GM18868 (cell line): ENCODE measurements around the gene COX6A1.
"Not testable (repeated sequence)": the region's sequence is repeated elsewhere in the genome, so short reads cannot be mapped to it uniquely, and the experiment has no call there.

Experiments used
- ATAC-seq: cut with Tn5 transposase; IDR thresholded peaks from one replicate; pipeline ENCODE4 v1.9.1; 2021; ENCODE audit warnings: mild to moderate bottlenecking, moderate library complexity; ENCODE audit not compliant: unreplicated experiment

The COX6A1 gene

GRCh38 chr12:120466560-120467315 is 28.8 kb downstream of the COX6A1 start:
- ATAC-seq, result no peak

DNA sequence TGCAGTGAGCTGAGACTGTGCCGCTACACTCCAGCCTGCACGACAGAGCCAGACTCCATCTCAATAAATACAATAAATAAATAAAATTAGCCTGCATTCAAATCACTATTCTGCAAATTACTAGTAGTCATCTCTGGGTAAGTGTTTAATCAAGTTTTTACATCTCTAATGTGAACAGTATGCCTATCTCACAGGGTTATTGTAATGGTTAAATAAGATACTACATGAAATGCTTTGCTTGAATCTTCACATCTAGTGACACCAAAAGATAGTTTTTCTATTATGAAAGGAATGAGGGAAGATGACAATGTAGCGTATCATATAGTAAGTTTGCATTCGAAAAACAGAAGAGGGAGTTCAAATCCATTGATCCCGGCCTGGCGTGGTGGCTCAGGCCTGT is 29.5 kb downstream of the COX6A1 start:
- ATAC-seq, result no peak

- no peak for ATAC-seq
Observed at GRCh38 chr12:120468325-120468820, 30.5 kb downstream of the COX6A1 start.

GRCh38 chr12:120468821-120469449 is 31.0 kb downstream of the COX6A1 start:
- ATAC-seq, result peak; percentile 24

DNA sequence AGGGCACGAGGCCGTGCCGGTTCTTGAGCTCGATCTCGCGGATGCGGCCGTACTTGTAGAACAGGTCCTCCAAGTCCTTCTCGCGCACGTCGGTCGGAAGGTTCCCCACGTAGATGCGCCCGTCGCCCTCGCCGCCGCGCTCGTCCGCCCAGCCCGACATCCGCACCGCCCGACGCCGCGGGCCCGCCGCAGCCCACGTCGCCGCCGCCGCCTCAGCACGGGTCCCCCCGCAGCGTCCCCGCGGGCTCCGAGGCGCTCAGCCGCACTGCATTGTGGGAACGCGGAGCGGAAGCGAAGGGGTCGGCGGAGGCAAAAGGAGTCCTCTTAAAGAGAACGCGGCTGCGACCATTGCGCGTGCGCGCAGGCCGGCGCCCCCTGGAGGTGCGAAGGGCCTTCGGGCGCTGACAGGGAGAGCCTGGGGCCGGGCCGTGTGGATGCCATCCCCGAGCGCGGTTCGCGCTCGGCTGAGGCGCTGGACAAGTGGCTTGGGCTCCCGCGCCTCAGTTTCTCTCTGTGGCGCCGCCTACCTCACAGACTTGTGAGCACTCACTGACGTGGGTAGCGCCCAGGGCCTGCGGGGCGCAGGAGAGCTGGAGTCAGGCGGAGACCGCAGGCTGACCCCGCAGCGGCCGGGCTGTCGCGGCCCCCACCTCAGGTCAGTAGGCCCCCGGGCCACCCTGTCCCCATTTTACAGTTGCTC is 31.7 kb downstream of the COX6A1 start, which contains the start of gene SRSF9:
Gene SRSF9 (minus strand): TSS at position 299 of the 700 bp plus-strand sequence. CDS start 139 bp downstream, at position 160.
- peak; percentile 86 for ATAC-seq

GRCh38 chr12:120470150-120470784 is 32.4 kb downstream of the COX6A1 start:
- ATAC-seq, result no peak

DNA sequence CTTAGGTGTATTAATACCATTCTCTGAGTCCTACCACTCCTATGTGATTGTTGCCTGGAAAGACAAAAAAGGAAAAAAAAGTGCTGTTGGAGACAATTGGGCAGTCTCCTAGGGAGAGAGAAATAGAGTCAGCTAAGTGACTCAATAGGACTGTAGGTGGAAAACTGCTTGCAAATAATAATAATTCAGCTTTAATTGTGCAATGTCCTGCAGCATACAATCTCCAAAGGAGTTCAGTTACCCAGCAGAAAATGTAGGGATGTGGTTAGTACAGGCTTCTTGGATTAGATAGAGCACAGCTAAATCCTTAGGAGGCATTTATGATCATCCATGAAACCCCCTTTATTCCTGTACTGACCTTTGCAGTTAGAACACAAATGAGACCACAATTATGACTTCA is 34.6 kb downstream of the COX6A1 start:
- no peak for ATAC-seq

- ATAC-seq, result no peak
Observed at GRCh38 chr12:120473807-120474615, 36.1 kb downstream of the COX6A1 start.

GRCh38 chr12:120474616-120474960 is 36.7 kb downstream of the COX6A1 start:
- no peak for ATAC-seq

- ATAC-seq, result no peak
Observed at GRCh38 chr12:120475643-120476042, 37.7 kb downstream of the COX6A1 start.

DNA sequence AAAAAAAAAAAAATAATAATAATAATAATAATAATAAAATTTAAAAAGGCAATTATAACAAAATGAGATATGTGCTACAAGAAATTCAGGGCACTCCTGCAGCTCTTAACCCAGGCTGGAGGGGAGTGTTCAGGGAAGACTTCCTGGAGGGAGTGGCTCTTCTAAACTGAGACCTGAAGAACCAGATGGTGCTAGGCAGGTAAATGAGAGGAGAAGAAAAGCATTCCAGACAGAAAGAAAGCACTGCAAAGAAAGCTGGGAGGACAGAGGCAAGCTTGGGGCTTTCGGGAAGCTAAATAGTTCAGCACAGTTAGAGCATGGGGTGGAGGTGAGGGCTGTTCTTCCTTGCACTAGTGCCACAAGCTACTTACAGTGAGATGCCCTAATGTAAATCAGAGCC is 41.5 kb downstream of the COX6A1 start:
- ATAC-seq, result no peak

- ATAC-seq, result no peak
Observed at GRCh38 chr12:120480211-120480610, 42.3 kb downstream of the COX6A1 start.

GRCh38 chr12:120481022-120481767 is 43.3 kb downstream of the COX6A1 start:
- no peak for ATAC-seq

GRCh38 chr12:120483621-120484020 is 45.7 kb downstream of the COX6A1 start:
- ATAC-seq, result no peak

DNA sequence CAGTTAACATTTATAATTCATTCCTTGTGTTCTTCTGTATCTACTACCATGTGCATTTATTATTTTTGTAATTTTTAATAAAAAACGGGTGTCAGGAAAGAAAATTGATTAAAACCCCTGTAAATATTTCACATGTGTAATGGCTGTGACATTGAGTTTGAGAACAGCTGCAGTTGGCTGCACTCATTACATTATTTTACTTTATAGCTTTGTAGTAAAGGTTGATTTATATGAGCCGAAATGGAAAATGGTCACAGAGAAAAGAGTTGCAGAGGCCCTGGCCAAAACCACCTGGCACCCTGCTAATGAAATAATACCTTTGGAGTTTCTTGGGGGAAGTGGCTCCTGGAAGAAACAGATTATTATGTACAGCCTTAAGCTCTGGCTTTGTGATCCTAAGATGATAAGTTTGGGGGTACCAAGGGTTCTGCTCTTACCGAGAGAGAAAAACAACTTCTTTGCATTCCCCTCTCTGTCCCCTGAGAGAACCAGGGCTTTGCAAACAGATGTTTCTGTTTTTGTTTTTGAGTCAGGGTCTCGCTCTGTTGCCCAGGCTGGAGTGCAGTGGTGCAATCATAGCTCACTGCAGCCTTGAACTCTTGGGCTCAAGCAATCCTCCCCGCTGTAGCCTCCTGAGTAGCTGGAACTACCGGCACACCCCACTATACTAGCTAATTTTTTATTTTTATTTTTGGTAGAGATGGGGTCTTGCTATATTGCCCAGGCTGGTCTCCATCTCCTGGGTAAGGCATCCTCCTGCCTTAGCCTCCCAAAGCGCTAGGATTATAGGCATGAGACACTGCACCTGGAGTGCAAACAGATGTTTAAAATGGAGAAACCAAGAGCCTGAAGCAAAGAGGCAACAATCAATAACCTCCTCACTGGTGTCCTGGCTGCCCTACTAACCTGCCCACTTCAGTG is 48.3 kb downstream of the COX6A1 start:
- no peak for ATAC-seq

- not testable (repeated sequence) for ATAC-seq
Observed at GRCh38 chr12:120487552-120487951, 49.6 kb downstream of the COX6A1 start.

GRCh38 chr12:120488057-120488640 is 50.2 kb downstream of the COX6A1 start:
- no peak for ATAC-seq

- ATAC-seq, result no peak
Observed at GRCh38 chr12:120489018-120489417, 51.1 kb downstream of the COX6A1 start.
